ENCODE data around the gene SPECC1L. TPM values are rescaled to one million over a fixed set of nuclear protein-coding genes. Genes with fewer than 3 reads are reported as not detected.

Gene SPECC1L
- total and polyA plus RNA-seq, 2 of the 8 experiments (the other 6 are each of a cell fraction or from before 2014, with no cell fraction given), result 15.7 to 61.6 TPM

DNA sequence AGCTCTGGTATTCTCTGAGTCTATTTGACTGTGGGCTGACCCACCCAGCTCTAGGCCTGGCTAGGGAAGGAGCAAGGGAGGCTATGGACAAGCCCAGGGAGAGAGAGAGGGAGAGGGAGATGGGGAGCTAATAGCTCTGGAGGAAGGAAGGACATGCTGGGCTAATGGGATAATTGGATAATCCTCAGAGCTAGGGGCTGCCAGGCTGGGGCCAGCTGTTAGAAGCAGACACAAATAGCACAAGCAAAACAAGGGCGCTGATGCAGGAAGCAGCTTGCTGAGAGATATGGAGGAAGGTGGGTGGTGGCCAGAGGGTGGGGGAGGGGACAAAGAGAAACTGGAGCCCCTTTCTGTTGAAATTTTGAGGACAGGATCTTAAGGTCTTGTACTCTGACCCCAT is 180.0 kb downstream of the SPECC1L start (continued):
- TF ChIP-seq, protein P1, sequence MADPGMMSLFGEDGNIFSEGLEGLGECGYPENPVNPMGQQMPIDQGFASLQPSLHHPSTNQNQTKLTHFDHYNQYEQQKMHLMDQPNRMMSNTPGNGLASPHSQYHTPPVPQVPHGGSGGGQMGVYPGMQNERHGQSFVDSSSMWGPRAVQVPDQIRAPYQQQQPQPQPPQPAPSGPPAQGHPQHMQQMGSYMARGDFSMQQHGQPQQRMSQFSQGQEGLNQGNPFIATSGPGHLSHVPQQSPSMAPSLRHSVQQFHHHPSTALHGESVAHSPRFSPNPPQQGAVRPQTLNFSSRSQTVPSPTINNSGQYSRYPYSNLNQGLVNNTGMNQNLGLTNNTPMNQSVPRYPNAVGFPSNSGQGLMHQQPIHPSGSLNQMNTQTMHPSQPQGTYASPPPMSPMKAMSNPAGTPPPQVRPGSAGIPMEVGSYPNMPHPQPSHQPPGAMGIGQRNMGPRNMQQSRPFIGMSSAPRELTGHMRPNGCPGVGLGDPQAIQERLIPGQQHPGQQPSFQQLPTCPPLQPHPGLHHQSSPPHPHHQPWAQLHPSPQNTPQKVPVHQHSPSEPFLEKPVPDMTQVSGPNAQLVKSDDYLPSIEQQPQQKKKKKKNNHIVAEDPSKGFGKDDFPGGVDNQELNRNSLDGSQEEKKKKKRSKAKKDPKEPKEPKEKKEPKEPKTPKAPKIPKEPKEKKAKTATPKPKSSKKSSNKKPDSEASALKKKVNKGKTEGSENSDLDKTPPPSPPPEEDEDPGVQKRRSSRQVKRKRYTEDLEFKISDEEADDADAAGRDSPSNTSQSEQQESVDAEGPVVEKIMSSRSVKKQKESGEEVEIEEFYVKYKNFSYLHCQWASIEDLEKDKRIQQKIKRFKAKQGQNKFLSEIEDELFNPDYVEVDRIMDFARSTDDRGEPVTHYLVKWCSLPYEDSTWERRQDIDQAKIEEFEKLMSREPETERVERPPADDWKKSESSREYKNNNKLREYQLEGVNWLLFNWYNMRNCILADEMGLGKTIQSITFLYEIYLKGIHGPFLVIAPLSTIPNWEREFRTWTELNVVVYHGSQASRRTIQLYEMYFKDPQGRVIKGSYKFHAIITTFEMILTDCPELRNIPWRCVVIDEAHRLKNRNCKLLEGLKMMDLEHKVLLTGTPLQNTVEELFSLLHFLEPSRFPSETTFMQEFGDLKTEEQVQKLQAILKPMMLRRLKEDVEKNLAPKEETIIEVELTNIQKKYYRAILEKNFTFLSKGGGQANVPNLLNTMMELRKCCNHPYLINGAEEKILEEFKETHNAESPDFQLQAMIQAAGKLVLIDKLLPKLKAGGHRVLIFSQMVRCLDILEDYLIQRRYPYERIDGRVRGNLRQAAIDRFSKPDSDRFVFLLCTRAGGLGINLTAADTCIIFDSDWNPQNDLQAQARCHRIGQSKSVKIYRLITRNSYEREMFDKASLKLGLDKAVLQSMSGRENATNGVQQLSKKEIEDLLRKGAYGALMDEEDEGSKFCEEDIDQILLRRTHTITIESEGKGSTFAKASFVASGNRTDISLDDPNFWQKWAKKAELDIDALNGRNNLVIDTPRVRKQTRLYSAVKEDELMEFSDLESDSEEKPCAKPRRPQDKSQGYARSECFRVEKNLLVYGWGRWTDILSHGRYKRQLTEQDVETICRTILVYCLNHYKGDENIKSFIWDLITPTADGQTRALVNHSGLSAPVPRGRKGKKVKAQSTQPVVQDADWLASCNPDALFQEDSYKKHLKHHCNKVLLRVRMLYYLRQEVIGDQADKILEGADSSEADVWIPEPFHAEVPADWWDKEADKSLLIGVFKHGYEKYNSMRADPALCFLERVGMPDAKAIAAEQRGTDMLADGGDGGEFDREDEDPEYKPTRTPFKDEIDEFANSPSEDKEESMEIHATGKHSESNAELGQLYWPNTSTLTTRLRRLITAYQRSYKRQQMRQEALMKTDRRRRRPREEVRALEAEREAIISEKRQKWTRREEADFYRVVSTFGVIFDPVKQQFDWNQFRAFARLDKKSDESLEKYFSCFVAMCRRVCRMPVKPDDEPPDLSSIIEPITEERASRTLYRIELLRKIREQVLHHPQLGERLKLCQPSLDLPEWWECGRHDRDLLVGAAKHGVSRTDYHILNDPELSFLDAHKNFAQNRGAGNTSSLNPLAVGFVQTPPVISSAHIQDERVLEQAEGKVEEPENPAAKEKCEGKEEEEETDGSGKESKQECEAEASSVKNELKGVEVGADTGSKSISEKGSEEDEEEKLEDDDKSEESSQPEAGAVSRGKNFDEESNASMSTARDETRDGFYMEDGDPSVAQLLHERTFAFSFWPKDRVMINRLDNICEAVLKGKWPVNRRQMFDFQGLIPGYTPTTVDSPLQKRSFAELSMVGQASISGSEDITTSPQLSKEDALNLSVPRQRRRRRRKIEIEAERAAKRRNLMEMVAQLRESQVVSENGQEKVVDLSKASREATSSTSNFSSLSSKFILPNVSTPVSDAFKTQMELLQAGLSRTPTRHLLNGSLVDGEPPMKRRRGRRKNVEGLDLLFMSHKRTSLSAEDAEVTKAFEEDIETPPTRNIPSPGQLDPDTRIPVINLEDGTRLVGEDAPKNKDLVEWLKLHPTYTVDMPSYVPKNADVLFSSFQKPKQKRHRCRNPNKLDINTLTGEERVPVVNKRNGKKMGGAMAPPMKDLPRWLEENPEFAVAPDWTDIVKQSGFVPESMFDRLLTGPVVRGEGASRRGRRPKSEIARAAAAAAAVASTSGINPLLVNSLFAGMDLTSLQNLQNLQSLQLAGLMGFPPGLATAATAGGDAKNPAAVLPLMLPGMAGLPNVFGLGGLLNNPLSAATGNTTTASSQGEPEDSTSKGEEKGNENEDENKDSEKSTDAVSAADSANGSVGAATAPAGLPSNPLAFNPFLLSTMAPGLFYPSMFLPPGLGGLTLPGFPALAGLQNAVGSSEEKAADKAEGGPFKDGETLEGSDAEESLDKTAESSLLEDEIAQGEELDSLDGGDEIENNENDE (IDR thresholded peaks at IDR 0.05; ENCODE audit: insufficient replicate concordance, low read length), result no peak
- TF ChIP-seq SIRT6 (IDR thresholded peaks at IDR 0.05; ENCODE audit: low read length) (no peak), RAD21 (IDR thresholded peaks at IDR 0.05 in 1 of 2, conservative IDR thresholded peaks at IDR 0.05 in 1 of 2; ENCODE audit: low read depth in 2 of 2, low read length in 2 of 2) (no peak), KDM1A (IDR thresholded peaks at IDR 0.05; ENCODE audit: borderline replicate concordance, low read length) (no peak), JUND (IDR thresholded peaks at IDR 0.05; ENCODE audit: low read length) (no peak), EGR1 (IDR thresholded peaks at IDR 0.05; ENCODE audit: borderline replicate concordance, low read depth, low read length) (no peak), POLR2AphosphoS5 (IDR thresholded peaks at IDR 0.05; ENCODE audit: low read depth, low read length) (no peak), EZH2 (IDR thresholded peaks at IDR 0.05; ENCODE audit: low read depth, low read length, severe bottlenecking) (no peak), RBBP5 (IDR thresholded peaks at IDR 0.05; ENCODE audit: borderline replicate concordance, low read depth, low read length) (no peak), JUN (IDR thresholded peaks at IDR 0.05; ENCODE audit: low read depth, low read length) (no peak), SP4 (IDR thresholded peaks at IDR 0.05; ENCODE audit: low read length) (no peak), CBX8 (IDR thresholded peaks at IDR 0.05; ENCODE audit: borderline replicate concordance, low read depth, low read length) (no peak)
